Measurements from ENCODE around the gene RAB44.
A peak's percentile ranks its signal among the peaks of the same experiment; 100 is the strongest.

Gene RAB44

GRCh38 chr6:36766399-36766945, 68.8 kb downstream of the RAB44 start:
- Mint-ChIP-seq H3K9me3 (no peaks in the 10 kb centered on the region), H3K4me3 (no peak overlapping the region), H3K27ac (no peak overlapping the region), H3K27me3 (no peaks in the 10 kb centered on the region), H3K36me3 (ENCODE audit: insufficient read depth) (peaks cover 15% of the 10 kb centered on the region), H3K4me1 (ENCODE audit: low read depth in 2 of 2) (peaks cover 35 to 36% of the 10 kb centered on the region in 2 donors)
- ATAC-seq (replicated peaks) (no peak), DNase-seq (no peak)

- no peaks in the 10 kb centered on the region for H3K27me3 Mint-ChIP-seq
- H3K4me3 Mint-ChIP-seq: peak overlapping the region; percentile 21 to 69
- no peak for ATAC-seq (replicated peaks)
- peaks cover 12% of the 10 kb centered on the region for H3K36me3 Mint-ChIP-seq (ENCODE audit: insufficient read depth)
- peak overlapping the region; percentile 84 to 88 for H3K27ac Mint-ChIP-seq
- H3K4me1 Mint-ChIP-seq (ENCODE audit: low read depth in 2 of 2): peaks cover 36% of the 10 kb centered on the region in 2 donors
- DNase-seq: no peak
- no peaks in the 10 kb centered on the region for H3K9me3 Mint-ChIP-seq
Measured at GRCh38 chr6:36769183-36769675, 71.6 kb downstream of the RAB44 start.

- no peak for DNase-seq
- H3K36me3 Mint-ChIP-seq (ENCODE audit: insufficient read depth): peaks cover 12% of the 10 kb centered on the region
- no peaks in the 10 kb centered on the region for H3K27me3 Mint-ChIP-seq
- peaks cover 36% of the 10 kb centered on the region in 2 donors for H3K4me1 Mint-ChIP-seq (ENCODE audit: low read depth in 2 of 2)
- ATAC-seq (replicated peaks): peak; percentile 65
- peak overlapping the region; percentile 84 to 88 for H3K27ac Mint-ChIP-seq
- no peaks in the 10 kb centered on the region for H3K9me3 Mint-ChIP-seq
- peak overlapping the region; percentile 21 to 69 for H3K4me3 Mint-ChIP-seq
Measured at GRCh38 chr6:36769676-36770499, 72.3 kb downstream of the RAB44 start.

GRCh38 chr6:36771145-36771544, 73.5 kb downstream of the RAB44 start:
- Mint-ChIP-seq H3K4me1 (ENCODE audit: low read depth in 2 of 2) (peaks cover 33 to 36% of the 10 kb centered on the region in 2 donors), H3K36me3 (ENCODE audit: insufficient read depth) (peaks cover 12% of the 10 kb centered on the region), H3K4me3 (peak overlapping the region in 1 of 2 donors; percentile 2), H3K9me3 (no peaks in the 10 kb centered on the region), H3K27ac (peak overlapping the region; percentile 84 to 88), H3K27me3 (no peaks in the 10 kb centered on the region)
- ATAC-seq (replicated peaks) (no peak), DNase-seq (no peak)

GRCh38 chr6:36772397-36772796, 74.8 kb downstream of the RAB44 start:
- no peaks in the 10 kb centered on the region for H3K9me3 Mint-ChIP-seq
- peaks cover 12% of the 10 kb centered on the region for H3K36me3 Mint-ChIP-seq (ENCODE audit: insufficient read depth)
- H3K4me1 Mint-ChIP-seq (ENCODE audit: low read depth in 2 of 2): peaks cover 31 to 33% of the 10 kb centered on the region in 2 donors
- no peaks in the 10 kb centered on the region for H3K27me3 Mint-ChIP-seq
- ATAC-seq (replicated peaks) (no peak), DNase-seq (no peak)
- peak overlapping the region in 1 of 2 donors; percentile 84 for H3K27ac Mint-ChIP-seq
- no peak overlapping the region for H3K4me3 Mint-ChIP-seq

- peaks cover 9% of the 10 kb centered on the region for H3K36me3 Mint-ChIP-seq (ENCODE audit: insufficient read depth)
- H3K27ac Mint-ChIP-seq: peak overlapping the region in 1 of 2 donors; percentile 30
- no peaks in the 10 kb centered on the region for H3K9me3 Mint-ChIP-seq
- no peaks in the 10 kb centered on the region for H3K27me3 Mint-ChIP-seq
- ATAC-seq (replicated peaks): no peak
- H3K4me1 Mint-ChIP-seq (ENCODE audit: low read depth in 2 of 2): peaks cover 22 to 35% of the 10 kb centered on the region in 2 donors
- no peak for DNase-seq
- H3K4me3 Mint-ChIP-seq: no peak overlapping the region
Measured at GRCh38 chr6:36774331-36774730, 76.7 kb downstream of the RAB44 start.

GRCh38 chr6:36776167-36776566, 78.5 kb downstream of the RAB44 start:
- Mint-ChIP-seq H3K36me3 (ENCODE audit: insufficient read depth) (no peaks in the 10 kb centered on the region), H3K27me3 (no peaks in the 10 kb centered on the region), H3K4me3 (no peak overlapping the region), H3K27ac (peak overlapping the region in 1 of 2 donors; percentile 13), H3K9me3 (no peaks in the 10 kb centered on the region), H3K4me1 (ENCODE audit: low read depth in 2 of 2) (peaks cover 8 to 24% of the 10 kb centered on the region in 2 donors)
- no peak for ATAC-seq (replicated peaks)
- DNase-seq: no peak

GRCh38 chr6:36777801-36778200, 80.2 kb downstream of the RAB44 start:
- Mint-ChIP-seq H3K27me3 (no peaks in the 10 kb centered on the region), H3K4me3 (no peak overlapping the region), H3K27ac (peak overlapping the region in 1 of 2 donors; percentile 50), H3K36me3 (ENCODE audit: insufficient read depth) (no peaks in the 10 kb centered on the region), H3K9me3 (no peaks in the 10 kb centered on the region), H3K4me1 (ENCODE audit: low read depth in 2 of 2) (peaks cover 7 to 22% of the 10 kb centered on the region in 2 donors)
- ATAC-seq (replicated peaks): no peak
- no peak for DNase-seq

- peaks cover 9 to 22% of the 10 kb centered on the region in 2 donors for H3K4me1 Mint-ChIP-seq (ENCODE audit: low read depth in 2 of 2)
- no peaks in the 10 kb centered on the region for H3K9me3 Mint-ChIP-seq
- no peaks in the 10 kb centered on the region for H3K27me3 Mint-ChIP-seq
- H3K27ac Mint-ChIP-seq: no peak overlapping the region
- H3K4me3 Mint-ChIP-seq: no peak overlapping the region
- ATAC-seq (replicated peaks) (peak; percentile 73), DNase-seq (peak in 1 of 3 experiments; percentile 10)
- peaks cover 3% of the 10 kb centered on the region for H3K36me3 Mint-ChIP-seq (ENCODE audit: insufficient read depth)
Measured at GRCh38 chr6:36779227-36779626, 81.6 kb downstream of the RAB44 start.

- H3K4me1 Mint-ChIP-seq (ENCODE audit: low read depth in 2 of 2): peaks cover 9 to 22% of the 10 kb centered on the region in 2 donors
- H3K27ac Mint-ChIP-seq: no peak overlapping the region
- no peaks in the 10 kb centered on the region for H3K9me3 Mint-ChIP-seq
- no peak for ATAC-seq (replicated peaks)
- no peaks in the 10 kb centered on the region for H3K27me3 Mint-ChIP-seq
- DNase-seq: no peak
- H3K4me3 Mint-ChIP-seq: no peak overlapping the region
- peaks cover 3% of the 10 kb centered on the region for H3K36me3 Mint-ChIP-seq (ENCODE audit: insufficient read depth)
Measured at GRCh38 chr6:36780442-36781177, 83.0 kb downstream of the RAB44 start.

GRCh38 chr6:36781669-36782068, 84.0 kb downstream of the RAB44 start:
- Mint-ChIP-seq H3K4me1 (ENCODE audit: low read depth in 2 of 2) (peaks cover 9 to 22% of the 10 kb centered on the region in 2 donors), H3K36me3 (ENCODE audit: insufficient read depth) (peaks cover 3% of the 10 kb centered on the region), H3K9me3 (no peaks in the 10 kb centered on the region), H3K27ac (peak overlapping the region in 1 of 2 donors; percentile 62), H3K4me3 (no peak overlapping the region), H3K27me3 (no peaks in the 10 kb centered on the region)
- ATAC-seq (replicated peaks) (no peak), DNase-seq (no peak)
